ENCODE results near the gene UCHL1. TPM values are rescaled to one million over a fixed set of nuclear protein-coding genes. Genes with fewer than 3 reads are reported as not detected.

The UCHL1 gene
- total RNA-seq, 4 donors from 2014 or later: 14.6 to 202 (median 35.6) TPM

- Histone ChIP-seq H3K4me1 (peaks cover 6 to 16% (median 15%) of the 10 kb centered on the region in 4 donors), H3K27me3 (peaks cover 76% of the 10 kb centered on the region), H3K27ac (no peak overlapping the region), H3K4me3 (peak overlapping the region in 2 of 4 donors; percentile 39 to 52), H3K9me3 (no peaks in the 10 kb centered on the region), H3K36me3 (no peaks in the 10 kb centered on the region)
- 22 to 32% methylated on average over 12 to 13 of the region's 13 CpGs for WGBS, 2 donors (ENCODE audit: low coverage in 1 of 2)
- intact Hi-C loops (cut with DNase I; ENCODE audit: low total_unique reads) (no loop called here), in situ Hi-C loops (cut with MboI; ENCODE audit: low pct_ligation_motif_present in 1 of 4, low pct_unique_long_range_greater_than_20kb in 1 of 4, low sequenced_read_pairs in 3 of 4) (no loop called here)
- no peak for TF ChIP-seq EP300 (IDR thresholded peaks at IDR 0.05; ENCODE audit: low read depth)
- no peak for DNase-seq
Measured at GRCh38 chr4:41256131-41256739, 493 bp upstream of the UCHL1 start.

GRCh38 chr4:41257257-41257901, 651 bp downstream of the UCHL1 start:
- TF ChIP-seq POLR2AphosphoS5 (IDR thresholded peaks at IDR 0.05): no peak
- no peak for TF ChIP-seq CTCF (IDR thresholded peaks at IDR 0.05)
- no peak for TF ChIP-seq EP300 (IDR thresholded peaks at IDR 0.05; ENCODE audit: low read depth)
- no peak for TF ChIP-seq POLR2A (IDR thresholded peaks at IDR 0.05)
- intact Hi-C loops (cut with DNase I; ENCODE audit: low total_unique reads): no loop called here
- Histone ChIP-seq H3K4me3 (peak overlapping the region; percentile 2 to 52 (median 34)), H3K9me3 (no peaks in the 10 kb centered on the region), H3K27ac (no peak overlapping the region), H3K27me3 (peaks cover 82% of the 10 kb centered on the region), H3K4me1 (peaks cover 6 to 16% (median 15%) of the 10 kb centered on the region in 4 donors), H3K36me3 (no peaks in the 10 kb centered on the region)
- DNase-seq: peak; percentile 64
- 1% methylated on average over 40 of the region's 69 CpGs; no CpG with 5 or more reads in 1 of the 2 donors for WGBS, 2 donors (ENCODE audit: low coverage in 1 of 2)
- in situ Hi-C loops (cut with MboI; ENCODE audit: low pct_ligation_motif_present in 1 of 4, low pct_unique_long_range_greater_than_20kb in 1 of 4, low sequenced_read_pairs in 3 of 4): no loop called here

GRCh38 chr4:41257906-41258305, 1.2 kb downstream of the UCHL1 start:
- TF ChIP-seq POLR2AphosphoS5 (IDR thresholded peaks at IDR 0.05): no peak
- TF ChIP-seq CTCF (IDR thresholded peaks at IDR 0.05): no peak
- no peak for TF ChIP-seq POLR2A (IDR thresholded peaks at IDR 0.05)
- TF ChIP-seq EP300 (IDR thresholded peaks at IDR 0.05; ENCODE audit: low read depth): no peak
- Histone ChIP-seq H3K4me3 (peak overlapping the region in 2 of 4 donors; percentile 39 to 52), H3K27me3 (peaks cover 82% of the 10 kb centered on the region), H3K4me1 (peaks cover 6 to 16% (median 15%) of the 10 kb centered on the region in 4 donors), H3K9me3 (no peaks in the 10 kb centered on the region), H3K27ac (no peak overlapping the region), H3K36me3 (no peaks in the 10 kb centered on the region)
- DNase-seq: no peak
- in situ Hi-C loops (cut with MboI; ENCODE audit: low pct_ligation_motif_present in 1 of 4, low pct_unique_long_range_greater_than_20kb in 1 of 4, low sequenced_read_pairs in 3 of 4): no loop called here
- intact Hi-C loops (cut with DNase I; ENCODE audit: low total_unique reads): no loop called here
- 33 to 50% methylated on average over 7 to 11 of the region's 11 CpGs for WGBS, 2 donors (ENCODE audit: low coverage in 1 of 2)

GRCh38 chr4:41258783-41259182, 2.1 kb downstream of the UCHL1 start:
- peaks cover 6 to 16% (median 15%) of the 10 kb centered on the region in 4 donors for H3K4me1 ChIP-seq
- intact Hi-C loops (cut with DNase I; ENCODE audit: low total_unique reads): no loop called here
- H3K27me3 ChIP-seq: peaks cover 78% of the 10 kb centered on the region
- WGBS, 2 donors (ENCODE audit: low coverage in 1 of 2): 65 to 72% methylated on average over 5 of the region's 5 CpGs
- no peak for DNase-seq
- H3K9me3 ChIP-seq: no peaks in the 10 kb centered on the region
- no peaks in the 10 kb centered on the region for H3K36me3 ChIP-seq
- TF ChIP-seq POLR2AphosphoS5 (IDR thresholded peaks at IDR 0.05) (no peak), CTCF (IDR thresholded peaks at IDR 0.05) (peak in 1 of 5 experiments; percentile 3)
- no peak overlapping the region for H3K4me3 ChIP-seq
- no peak overlapping the region for H3K27ac ChIP-seq
- in situ Hi-C loops (cut with MboI; ENCODE audit: low pct_ligation_motif_present in 1 of 4, low pct_unique_long_range_greater_than_20kb in 1 of 4, low sequenced_read_pairs in 3 of 4): no loop called here
